Body of pancreas (tissue), 4 donors: ENCODE data around the gene CACNA1G. TPM values are rescaled to one million over a fixed set of nuclear protein-coding genes. Genes with fewer than 3 reads are reported as not detected.

Source experiments
- ATAC-seq: fragments of 150-250 bp; one replicate; pipeline ENCODE4 v1.9.1; 2016
- DNase-seq, 4 donors: peaks; one replicate each; pipeline ENCODE4 v3.0.0-alpha.2; 2019
- H3K27ac ChIP-seq, 4 donors: fragments of 200-600 bp; sonication (generic); 1 replicate in 3 of 4; 2 replicates in 1 of 4; pipeline versions ENCODE4 v1.5.1 to v1.6.1; 2016 to 2019; ENCODE audit warnings: mild to moderate bottlenecking in 1 of 4, mixed read lengths in 1 of 4, moderate library complexity in 1 of 4
- H3K27me3 ChIP-seq, 2 donors: fragments of 200-600 bp; sonication (generic); one replicate each; pipeline ENCODE4 v1.6.0; 2016; ENCODE audit warnings: mild to moderate bottlenecking in 1 of 2
- H3K36me3 ChIP-seq, 2 donors: fragments of 200-600 bp; sonication (generic); replicated peaks in 1 of 2; 2 replicates each; pipeline ENCODE4 v1.5.1; 2016; ENCODE audit warnings: low read depth in 2 of 2; ENCODE audit not compliant: insufficient read depth in 1 of 2
- H3K4me1 ChIP-seq: fragments of 200-600 bp; sonication (generic); one replicate; pipeline ENCODE4 v1.6.0; 2016
- H3K4me3 ChIP-seq, 2 donors: fragments of 200-600 bp; sonication (generic); 1 replicate in 1 of 2; 2 replicates in 1 of 2; pipeline ENCODE4 v1.5.1; 2016 to 2019
- H3K9me3 ChIP-seq, 3 donors: fragments of 200-600 bp; sonication (generic); 1 replicate in 2 of 3; 2 replicates in 1 of 3; pipeline ENCODE4 v1.5.1; 2016
- CTCF ChIP-seq, 7 experiments: fragments of 450-650 bp in 4 of 7; fragments of 200-600 bp in 3 of 7; sonication (generic) in 3 of 7; IDR thresholded peaks; one replicate each; pipeline ENCODE4 v1.5.1; 2016 to 2019; ENCODE audit warnings: antibody characterized with exemption in 7 of 7
- POLR2A ChIP-seq, 3 donors: fragments of 450-650 bp; IDR thresholded peaks; one replicate each; pipeline ENCODE4 v1.6.1; 2016; ENCODE audit warnings: antibody characterized with exemption in 3 of 3, mild to moderate bottlenecking in 2 of 3
- WGBS, 2 donors: methylation state at CpG; one replicate each; pipeline ENCODE4 v1.1.5; 2017; 5-methylcytosine and 5-hydroxymethylcytosine counted together
- intact Hi-C: fragments of 100-400 bp; cut with DNase I; formaldehyde crosslinking; loops from one replicate; pipeline ENCODE4 v1.15.1; 2023
- total RNA-seq, 2 donors: library from RNA; depleted of rRNA; stranded (reverse); fragments of >200 nt; gene quantifications; one replicate each; pipeline ENCODE4 v1.1.0, GENCODE V29; 2016

The CACNA1G gene
- total RNA-seq, 2 donors from 2014 or later, result 0.26 to 0.33 TPM

GRCh38 chr17:50584116-50584515 lies 23.6 kb downstream of the CACNA1G start:
- no peak for ATAC-seq
- intact Hi-C loops, result no loop called here

GRCh38 chr17:50584749-50585148 lies 24.2 kb downstream of the CACNA1G start:
- TF ChIP-seq CTCF (IDR thresholded peaks at IDR 0.05) (no peak), POLR2A (IDR thresholded peaks at IDR 0.05) (no peak)
- Histone ChIP-seq H3K4me3 (no peak overlapping the region), H3K27ac (no peak overlapping the region), H3K36me3 (no peaks in the 10 kb centered on the region), H3K4me1 (peaks cover 15% of the 10 kb centered on the region), H3K9me3 (no peaks in the 10 kb centered on the region), H3K27me3 (no peaks in the 10 kb centered on the region)
- WGBS, 2 donors, result 69 to 78% methylated on average over 6 of the region's 6 CpGs
- no peak for DNase-seq
- intact Hi-C loops, result no loop called here
- no peak for ATAC-seq

More at GRCh38 chr17:50584116-50584515, 23.6 kb downstream of the CACNA1G start:
- no peak for DNase-seq
- Histone ChIP-seq H3K4me3 (no peak overlapping the region), H3K9me3 (no peaks in the 10 kb centered on the region), H3K27me3 (no peaks in the 10 kb centered on the region), H3K27ac (no peak overlapping the region), H3K4me1 (peaks cover 15% of the 10 kb centered on the region), H3K36me3 (no peaks in the 10 kb centered on the region)
- TF ChIP-seq CTCF (IDR thresholded peaks at IDR 0.05) (no peak), POLR2A (IDR thresholded peaks at IDR 0.05) (no peak)
- WGBS, 2 donors, result 78 to 80% methylated on average over 4 of the region's 4 CpGs

DNA sequence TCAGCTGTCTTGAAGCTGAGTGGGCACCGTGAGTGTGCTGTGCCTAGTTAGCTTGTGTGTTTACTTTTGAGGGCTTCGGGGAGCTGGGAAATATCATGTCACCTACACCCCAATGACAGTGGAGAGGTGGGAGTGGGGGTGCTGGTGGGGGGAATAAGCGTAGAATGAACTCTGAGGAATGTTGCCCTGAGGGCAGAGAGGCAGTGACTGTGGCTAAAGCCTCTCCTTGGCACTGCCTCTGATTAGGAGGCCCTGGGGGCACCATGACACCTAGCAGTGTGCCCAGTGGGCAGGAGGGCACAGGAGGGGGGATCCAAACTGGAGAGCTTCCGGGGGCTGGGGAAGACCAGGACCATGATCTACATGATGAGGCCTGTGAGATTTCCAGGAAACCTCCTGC lies 24.8 kb downstream of the CACNA1G start:
- DNase-seq (no peak), ATAC-seq (no peak)
- intact Hi-C loops, result no loop called here
- Histone ChIP-seq H3K4me3 (no peak overlapping the region), H3K9me3 (no peaks in the 10 kb centered on the region), H3K4me1 (peaks cover 20% of the 10 kb centered on the region), H3K27me3 (no peaks in the 10 kb centered on the region), H3K27ac (no peak overlapping the region), H3K36me3 (no peaks in the 10 kb centered on the region)
- 76 to 84% methylated on average over 4 of the region's 4 CpGs for WGBS, 2 donors
- TF ChIP-seq POLR2A (IDR thresholded peaks at IDR 0.05) (no peak), CTCF (IDR thresholded peaks at IDR 0.05) (no peak)

DNA sequence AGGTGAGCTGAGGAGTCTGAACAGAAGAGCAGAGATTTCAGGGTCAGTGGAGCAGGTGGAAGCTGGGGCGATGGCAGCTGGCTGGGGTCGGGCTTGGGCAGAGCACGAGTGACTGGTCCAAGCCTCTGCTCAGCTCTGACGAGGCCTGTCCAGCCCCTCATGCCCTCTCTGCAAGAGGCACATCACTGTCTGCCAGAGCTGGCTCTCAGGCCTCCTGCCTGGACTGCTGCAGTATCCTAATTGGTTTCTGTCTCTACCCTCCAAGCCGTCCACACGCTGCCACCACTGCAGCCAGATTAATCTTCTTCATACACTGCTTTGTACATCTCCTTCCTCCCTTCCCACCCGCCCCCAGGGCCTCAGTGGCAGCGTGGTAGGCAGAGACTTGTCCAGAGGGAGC lies 25.4 kb downstream of the CACNA1G start:
- no peak for DNase-seq
- Histone ChIP-seq H3K27ac (no peak overlapping the region), H3K4me3 (no peak overlapping the region), H3K36me3 (no peaks in the 10 kb centered on the region), H3K9me3 (no peaks in the 10 kb centered on the region), H3K27me3 (no peaks in the 10 kb centered on the region), H3K4me1 (peaks cover 20% of the 10 kb centered on the region)
- 78 to 84% methylated on average over 4 to 7 of the region's 8 CpGs for WGBS, 2 donors
- ATAC-seq, result no peak
- TF ChIP-seq POLR2A (IDR thresholded peaks at IDR 0.05), result no peak
- TF ChIP-seq CTCF (IDR thresholded peaks at IDR 0.05), result no peak
- intact Hi-C loops, result no loop called here

DNA sequence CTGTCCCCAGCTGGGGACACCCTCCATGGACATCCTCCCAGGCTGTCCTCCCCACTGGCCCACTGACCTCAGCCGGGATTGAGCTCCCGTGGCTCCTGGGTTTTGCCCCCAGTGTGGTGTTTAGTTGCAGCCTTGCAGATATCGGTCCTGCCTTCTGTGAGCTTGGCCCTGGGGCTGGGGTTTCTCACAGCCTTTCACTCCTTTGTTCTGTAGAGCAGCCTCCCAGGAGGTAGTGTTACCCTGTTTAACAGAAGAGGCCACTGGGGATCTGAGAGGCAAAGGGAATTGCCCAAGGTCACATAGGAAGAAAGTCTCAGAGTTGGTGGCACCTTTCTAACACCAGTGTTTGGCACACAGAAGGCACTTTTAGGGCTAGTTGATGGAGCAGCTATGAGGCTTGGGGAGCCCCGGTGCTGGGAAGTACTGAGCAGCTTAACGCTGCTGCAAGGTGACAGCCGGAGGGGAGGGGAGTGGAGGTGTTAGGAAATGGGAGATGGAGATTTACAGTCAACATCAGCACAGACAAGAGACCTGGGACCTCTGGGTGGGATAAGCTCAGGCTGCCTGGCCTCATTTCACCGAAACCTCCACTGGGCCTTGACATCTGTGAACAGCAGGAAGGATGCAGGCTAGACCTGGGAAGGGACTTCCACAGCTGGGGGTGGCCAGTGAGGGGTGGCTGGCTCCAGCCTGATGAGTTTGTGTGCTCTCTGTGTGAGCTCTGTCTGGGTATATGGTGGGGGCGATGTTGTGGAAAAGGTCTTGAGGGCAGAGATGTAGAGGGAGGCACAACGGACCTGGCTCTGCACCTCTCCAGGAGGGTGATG lies 26.1 kb downstream of the CACNA1G start:
- no peaks in the 10 kb centered on the region for H3K9me3 ChIP-seq
- H3K36me3 ChIP-seq, result no peaks in the 10 kb centered on the region
- DNase-seq (no peak), ATAC-seq (no peak)
- no peak overlapping the region for H3K4me3 ChIP-seq
- no peak overlapping the region for H3K27ac ChIP-seq
- intact Hi-C loops, result no loop called here
- no peak for TF ChIP-seq POLR2A (IDR thresholded peaks at IDR 0.05)
- TF ChIP-seq CTCF (IDR thresholded peaks at IDR 0.05), result no peak
- peaks cover 20% of the 10 kb centered on the region for H3K4me1 ChIP-seq
- 86 to 91% methylated on average over 9 of the region's 9 CpGs for WGBS, 2 donors
- no peaks in the 10 kb centered on the region for H3K27me3 ChIP-seq
